H1 (cell line): Measurements from ENCODE around the gene ARMC10. TPM values are rescaled to one million over a fixed set of nuclear protein-coding genes. Genes with fewer than 3 reads are reported as not detected.

Experiments
- CTCF ChIA-PET: fragments of 300-600 bp; sonication (Branson Sonifier 250); formaldehyde crosslinking; loops from one replicate; lab custom pipeline; 2021; ENCODE audit not compliant: partially characterized antibody; lab: Charles Lee
- POLR2A ChIA-PET: fragments of 300-600 bp; sonication (Branson Sonifier 250); formaldehyde crosslinking; loops from one replicate; lab custom pipeline; 2021; ENCODE audit warnings: inconsistent platforms; ENCODE audit not compliant: partially characterized antibody; lab: Charles Lee
- DNase-seq, 2 experiments: peaks; one replicate each; pipeline versions ENCODE4 v3.0.0 to v3.0.0-alpha.2; 2010 to 2022; ENCODE audit warnings: low spot score in 2 of 2, low read depth in 1 of 2, mixed read lengths in 1 of 2
- FAIRE-seq: peaks from 2 replicates; lab custom pipeline; 2011; peaks lifted over from hg19 to GRCh38; lab: Jason Lieb, UNC
- H2AFZ ChIP-seq: 2 replicates; pipeline ENCODE4 v1.8.1; 2012; ENCODE audit warnings: low read length, inconsistent platforms
- H2AK5ac ChIP-seq: 2 replicates; pipeline ENCODE4 v1.6.1; 2013; ENCODE audit warnings: low read depth, low read length
- H2BK120ac ChIP-seq: replicated peaks from 2 replicates; pipeline ENCODE3; 2013; ENCODE audit warnings: low read depth, low read length, inconsistent platforms
- H2BK12ac ChIP-seq: 2 replicates; pipeline ENCODE4 v1.6.1; 2013; ENCODE audit warnings: low read depth, low read length
- H2BK15ac ChIP-seq: 2 replicates; pipeline ENCODE4 v1.6.1; 2013; ENCODE audit warnings: low read length
- H2BK20ac ChIP-seq: 2 replicates; pipeline ENCODE4 v1.6.1; 2013; ENCODE audit warnings: low read length
- H2BK5ac ChIP-seq: 2 replicates; pipeline ENCODE4 v1.6.1; 2013; ENCODE audit warnings: low read depth, low read length
- H3K14ac ChIP-seq: 2 replicates; pipeline ENCODE4 v1.6.1; 2013; ENCODE audit warnings: inconsistent platforms; ENCODE audit not compliant: insufficient read length
- H3K18ac ChIP-seq: 2 replicates; pipeline ENCODE4 v1.6.1; 2013; ENCODE audit warnings: low read length; ENCODE audit errors: extremely low read depth
- H3K23ac ChIP-seq: 2 replicates; pipeline ENCODE4 v1.6.1; 2013; ENCODE audit warnings: inconsistent platforms; ENCODE audit not compliant: insufficient read length
- H3K23me2 ChIP-seq: 2 replicates; pipeline ENCODE4 v1.6.1; 2013; ENCODE audit warnings: low read depth, low read length
- H3K27ac ChIP-seq: 2 replicates; pipeline ENCODE4 v1.6.1; 2011; ENCODE audit warnings: low read depth, low read length, inconsistent platforms
- H3K27me3 ChIP-seq, 4 experiments: replicated peaks in 1 of 4; 1 replicate in 1 of 4; 2 replicates in 3 of 4; pipeline versions ENCODE4 v1.6.1 to v1.8.1; 2011 to 2013; ENCODE audit warnings: low read length in 3 of 4, mild to moderate bottlenecking in 3 of 4, inconsistent platforms in 2 of 4, mixed read lengths in 2 of 4, moderate library complexity in 1 of 4; ENCODE audit not compliant: control insufficient read depth in 3 of 4, insufficient read depth in 3 of 4; ENCODE audit errors: extremely low read depth in 1 of 4
- H3K36me3 ChIP-seq, 4 experiments: 2 replicates each; pipeline versions ENCODE4 v1.6.1 to v1.8.1; 2011 to 2013; ENCODE audit warnings: mild to moderate bottlenecking in 4 of 4, low read length in 3 of 4, moderate library complexity in 2 of 4, control low read depth in 1 of 4, inconsistent platforms in 1 of 4; ENCODE audit not compliant: insufficient read depth in 4 of 4, control insufficient read depth in 2 of 4
- H3K4ac ChIP-seq: replicated peaks from 2 replicates; pipeline ENCODE3; 2013; ENCODE audit warnings: low read length, low read depth, mixed read lengths, inconsistent platforms; ENCODE audit not compliant: insufficient read length
- H3K4me1 ChIP-seq, 4 experiments: replicated peaks in 1 of 4; 1 replicate in 1 of 4; 2 replicates in 3 of 4; pipeline versions ENCODE4 v1.6.1 to v1.8.1; 2011 to 2013; ENCODE audit warnings: low read length in 3 of 4, inconsistent platforms in 2 of 4, mixed read lengths in 1 of 4; ENCODE audit not compliant: insufficient read depth in 4 of 4, control insufficient read depth in 3 of 4
- H3K4me2 ChIP-seq, 2 experiments: 2 replicates each; pipeline versions ENCODE4 v1.6.1 to v1.8.1; 2011 to 2013; ENCODE audit warnings: low read depth in 2 of 2, low read length in 2 of 2, control low read depth in 1 of 2, inconsistent platforms in 1 of 2, mild to moderate bottlenecking in 1 of 2; ENCODE audit not compliant: insufficient read depth in 1 of 2
- H3K4me3 ChIP-seq, 4 experiments: fragments of 200-600, 300-600 bp in 1 of 4; sonication (generic), shearing (Covaris generic), sonication (Bioruptor Twin) in 1 of 4; 2 replicates each; pipeline versions ENCODE4 v1.5.1 to v1.8.1; 2011 to 2016; ENCODE audit warnings: low read length in 4 of 4, low read depth in 3 of 4, control low read depth in 2 of 4, inconsistent platforms in 2 of 4, mild to moderate bottlenecking in 2 of 4, mixed read lengths in 1 of 4, moderate library complexity in 1 of 4; ENCODE audit not compliant: insufficient read depth in 2 of 4; ENCODE audit errors: extremely low read depth in 1 of 4
- H3K56ac ChIP-seq: replicated peaks from 2 replicates; pipeline ENCODE3; 2013; ENCODE audit warnings: low read depth, mild to moderate bottlenecking, mixed read lengths, low read length, inconsistent platforms; ENCODE audit not compliant: insufficient read length
- H3K79me1 ChIP-seq: 2 replicates; pipeline ENCODE4 v1.6.1; 2013; ENCODE audit warnings: low read depth, low read length, control low read depth
- H3K79me2 ChIP-seq, 2 experiments: 2 replicates each; pipeline versions ENCODE4 v1.6.1 to v1.8.1; 2012 to 2013; ENCODE audit warnings: low read length in 2 of 2, mild to moderate bottlenecking in 2 of 2, inconsistent platforms in 1 of 2; ENCODE audit not compliant: insufficient read depth in 2 of 2, control insufficient read depth in 1 of 2
- H3K9ac ChIP-seq, 4 experiments: replicated peaks in 1 of 4; 1 replicate in 1 of 4; 2 replicates in 3 of 4; pipeline versions ENCODE4 v1.6.1 to v1.8.1; 2011 to 2013; ENCODE audit warnings: low read depth in 3 of 4, low read length in 3 of 4, control low read depth in 2 of 4, mild to moderate bottlenecking in 2 of 4, moderate library complexity in 2 of 4, inconsistent platforms in 1 of 4; ENCODE audit errors: extremely low read depth in 1 of 4
- H3K9me3 ChIP-seq, 2 experiments: 2 replicates each; pipeline versions ENCODE4 v1.6.1 to v1.8.1; 2012 to 2013; ENCODE audit warnings: mild to moderate bottlenecking in 2 of 2, moderate library complexity in 2 of 2, control low read depth in 1 of 2, inconsistent platforms in 1 of 2, low read depth in 1 of 2, low read length in 1 of 2, mixed read lengths in 1 of 2; ENCODE audit not compliant: insufficient read depth in 2 of 2
- H4K20me1 ChIP-seq, 2 experiments: replicated peaks in 1 of 2; 2 replicates each; pipeline versions ENCODE3 to v1.8.1; 2011 to 2013; ENCODE audit warnings: inconsistent platforms in 2 of 2, low read length in 2 of 2, mild to moderate bottlenecking in 1 of 2; ENCODE audit not compliant: insufficient read depth in 2 of 2, control insufficient read depth in 1 of 2
- H4K5ac ChIP-seq: 2 replicates; pipeline ENCODE4 v1.6.1; 2013; ENCODE audit warnings: low read length, low read depth, mixed read lengths, inconsistent platforms; ENCODE audit not compliant: insufficient read length
- H4K8ac ChIP-seq: 2 replicates; pipeline ENCODE4 v1.8.0; 2013; ENCODE audit warnings: mild to moderate bottlenecking, moderate library complexity, low read length, inconsistent platforms; ENCODE audit not compliant: insufficient read depth; ENCODE audit errors: extremely low read depth
- H4K91ac ChIP-seq: replicated peaks from 2 replicates; pipeline ENCODE3; 2013; ENCODE audit warnings: low read length, mixed read lengths, inconsistent platforms; ENCODE audit not compliant: insufficient read length
- ATF2 ChIP-seq: IDR thresholded peaks from 2 replicates; pipeline ENCODE4 v1.6.1; 2012; ENCODE audit warnings: low read length, inconsistent platforms
- CEBPB ChIP-seq: IDR thresholded peaks from 2 replicates; pipeline ENCODE4 v1.6.1; 2012; ENCODE audit warnings: low read depth, low read length
- CHD1 ChIP-seq: IDR thresholded peaks from 2 replicates; pipeline ENCODE4 v1.6.1; 2012; ENCODE audit warnings: low read depth, low read length, improper control_type of control experiment
- CREB1 ChIP-seq: IDR thresholded peaks from 2 replicates; pipeline ENCODE4 v1.6.1; 2012; ENCODE audit warnings: inconsistent platforms
- KDM5A ChIP-seq: fragments of 200-600 bp; IDR thresholded peaks from 2 replicates; pipeline ENCODE4 v1.7.1; 2012; ENCODE audit warnings: mild to moderate bottlenecking, low read length, inconsistent platforms, mixed read lengths
- PHF8 ChIP-seq: fragments of 200-600 bp; sonication (generic); conservative IDR thresholded peaks from 2 replicates; pipeline ENCODE4 v1.7.1; 2012; ENCODE audit warnings: low read depth, mild to moderate bottlenecking, inconsistent platforms, low read length, moderate library complexity
- TAF7 ChIP-seq: optimal IDR thresholded peaks from 2 replicates; pipeline ENCODE3; 2011; ENCODE audit warnings: low read depth, mild to moderate bottlenecking, inconsistent platforms, low read length, moderate library complexity, borderline replicate concordance
- TEAD4 ChIP-seq: IDR thresholded peaks from 2 replicates; pipeline ENCODE4 v1.6.1; 2012; ENCODE audit warnings: low read depth, low read length, inconsistent platforms, mixed read lengths
- polyA plus RNA-seq, 7 experiments: library from polyadenylated mRNA; depleted of rRNA in 3 of 7; stranded (reverse) in 5 of 7; unstranded in 2 of 7; fragments of >200 nt in 5 of 7; fragments of 200-250 nt in 2 of 7; gene quantifications; 1 replicate in 5 of 7; 2 replicates in 1 of 7; 4 replicates in 1 of 7; pipeline versions ENCODE4 v1.2.1 to v1.2.3, GENCODE V29; 2011 to 2013; ENCODE audit warnings: missing spikeins in 2 of 7, mixed read lengths in 2 of 7
- total RNA-seq: library from RNA; stranded (reverse); fragmentation: NEBNext Ultra II Directional; extraction: Animal tissue kit (Norgen Biotek cat#: 25700); gene quantifications from 2 replicates; pipeline ENCODE4 v1.2.1, GENCODE V29; 2021

Gene ARMC10
- total and polyA plus RNA-seq, 2 of the 8 experiments (the other 6 are each of a cell fraction or from before 2014, with no cell fraction given) = 16.4 to 44.3 TPM

DNA sequence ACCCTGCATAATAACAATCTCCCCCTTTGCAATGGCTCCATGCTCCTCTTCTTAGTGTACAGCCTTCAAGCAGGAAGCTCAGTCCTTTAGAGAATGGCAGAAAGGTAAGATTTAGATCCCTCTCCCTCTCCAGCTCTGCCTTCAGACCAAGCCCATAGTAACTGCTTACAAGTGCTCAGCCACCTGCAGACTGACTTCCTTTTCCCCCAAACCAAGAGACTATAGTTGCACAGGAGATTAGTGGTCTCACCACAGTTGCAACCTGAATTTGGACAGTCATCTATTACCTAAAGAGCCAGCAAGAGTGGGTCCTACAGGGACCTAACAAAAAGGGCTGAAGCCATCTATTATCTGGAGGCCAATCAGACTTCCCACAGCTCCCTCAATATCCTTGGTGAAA, 16.8 kb upstream of the ARMC10 start:
- H3K4ac ChIP-seq = no peak overlapping the region
- no peak overlapping the region for H4K8ac ChIP-seq
- H3K23ac ChIP-seq = no peak overlapping the region
- no peak overlapping the region for H4K5ac ChIP-seq
- no peak for TF ChIP-seq TAF7
- TF ChIP-seq PHF8 = no peak
- no peak for TF ChIP-seq CEBPB
- no peak for TF ChIP-seq KDM5A
- no peak for TF ChIP-seq CHD1
- no peak for TF ChIP-seq ATF2
- no peak for TF ChIP-seq CREB1
- no peak for TF ChIP-seq TEAD4
- H2BK15ac ChIP-seq = no peak overlapping the region
- H4K91ac ChIP-seq = no peak overlapping the region
- H3K9ac ChIP-seq = no peak overlapping the region
- H3K79me2 ChIP-seq = no peaks in the 10 kb centered on the region
- no peak overlapping the region for H2AK5ac ChIP-seq
- no peaks in the 10 kb centered on the region; a peak in 1 of 7 replicates for H3K4me1 ChIP-seq
- no peak overlapping the region for H2BK20ac ChIP-seq
- no peak overlapping the region for H2AFZ ChIP-seq
- H3K14ac ChIP-seq = no peak overlapping the region
- H4K20me1 ChIP-seq = no peaks in the 10 kb centered on the region
- no peaks in the 10 kb centered on the region for H3K9me3 ChIP-seq
- POLR2A ChIA-PET = no interaction called here
- H3K27me3 ChIP-seq = no peaks in the 10 kb centered on the region
- no peak overlapping the region for H3K56ac ChIP-seq
- CTCF ChIA-PET = interaction anchor here (1.1 kb wide), 1 partner anchor 314 kb away, joined by 3 read pairs; no protein-coding TSS in a partner anchor
- no peak overlapping the region for H2BK12ac ChIP-seq
- no peaks in the 10 kb centered on the region for H3K79me1 ChIP-seq
- FAIRE-seq = no peak
- H3K36me3 ChIP-seq = peaks cover 0 to 6% (median 0%) of the 10 kb centered on the region in 4 experiments; a peak in 1 of 8 replicates
- no peak for DNase-seq
- no peak overlapping the region for H2BK120ac ChIP-seq
- no peak overlapping the region for H3K27ac ChIP-seq
- no peaks in the 10 kb centered on the region for H3K23me2 ChIP-seq
- no peak overlapping the region for H3K4me3 ChIP-seq
- H3K18ac ChIP-seq = no peak overlapping the region
- no peak overlapping the region for H2BK5ac ChIP-seq
- no peak overlapping the region for H3K4me2 ChIP-seq
